HG02763 (cell line): ENCODE data around the gene LAPTM5.

Experiments
- ATAC-seq: cut with Tn5 transposase; IDR thresholded peaks from one replicate; pipeline ENCODE4 v1.9.1; 2021; ENCODE audit warnings: mild to moderate bottlenecking, moderate library complexity; ENCODE audit not compliant: unreplicated experiment

Gene LAPTM5

DNA sequence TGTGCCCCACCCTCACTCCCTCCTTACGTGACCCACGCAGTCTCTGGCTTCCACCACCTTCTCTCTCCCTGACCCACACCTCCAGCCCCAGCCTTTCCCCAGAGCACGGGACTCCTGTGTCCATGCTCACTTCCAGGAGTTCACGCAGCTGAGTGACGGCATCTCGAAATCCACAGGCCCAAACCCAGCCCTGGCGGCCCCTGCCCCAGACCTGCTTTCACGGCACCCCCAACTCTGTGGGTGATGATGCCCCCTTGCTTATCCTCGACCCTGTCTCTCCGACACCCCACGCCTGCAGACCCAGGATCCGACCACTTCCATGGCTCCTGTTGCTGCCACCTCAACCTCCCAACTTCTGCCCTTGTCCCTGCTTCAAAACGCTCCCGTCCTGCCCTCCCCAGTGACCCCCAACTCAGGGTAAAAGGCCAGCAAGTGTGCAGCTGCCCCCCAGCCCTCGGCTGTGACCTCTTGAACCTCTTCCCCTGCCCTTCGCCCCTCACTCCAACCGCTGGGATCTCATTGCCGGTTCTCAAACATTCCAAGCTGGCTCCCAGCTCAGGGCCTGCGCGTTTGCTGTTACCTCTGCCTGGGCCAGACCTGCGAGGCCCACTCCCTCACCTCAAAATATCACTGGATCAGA lies 30.4 kb upstream of the LAPTM5 start:
- no peak for ATAC-seq

DNA sequence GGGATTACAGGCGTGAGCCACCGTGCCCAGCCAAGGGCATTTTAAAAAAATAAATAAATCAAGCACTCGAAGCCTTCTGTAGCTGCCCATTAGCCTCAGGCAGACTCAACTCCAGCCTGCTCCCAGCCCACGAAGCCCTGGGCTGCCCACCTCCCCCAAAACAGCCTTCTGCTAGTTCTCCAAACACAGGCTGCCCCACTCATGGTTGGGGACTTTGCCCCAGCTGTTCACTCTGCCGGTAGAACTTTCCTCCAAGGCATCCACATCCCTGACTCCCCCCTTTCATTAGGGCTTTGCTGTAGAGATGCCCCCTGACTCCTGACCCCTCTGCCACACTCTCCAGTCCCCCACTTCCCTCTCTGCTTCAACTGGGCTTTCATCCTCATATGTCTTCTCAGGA lies 29.7 kb upstream of the LAPTM5 start:
- no peak for ATAC-seq

DNA sequence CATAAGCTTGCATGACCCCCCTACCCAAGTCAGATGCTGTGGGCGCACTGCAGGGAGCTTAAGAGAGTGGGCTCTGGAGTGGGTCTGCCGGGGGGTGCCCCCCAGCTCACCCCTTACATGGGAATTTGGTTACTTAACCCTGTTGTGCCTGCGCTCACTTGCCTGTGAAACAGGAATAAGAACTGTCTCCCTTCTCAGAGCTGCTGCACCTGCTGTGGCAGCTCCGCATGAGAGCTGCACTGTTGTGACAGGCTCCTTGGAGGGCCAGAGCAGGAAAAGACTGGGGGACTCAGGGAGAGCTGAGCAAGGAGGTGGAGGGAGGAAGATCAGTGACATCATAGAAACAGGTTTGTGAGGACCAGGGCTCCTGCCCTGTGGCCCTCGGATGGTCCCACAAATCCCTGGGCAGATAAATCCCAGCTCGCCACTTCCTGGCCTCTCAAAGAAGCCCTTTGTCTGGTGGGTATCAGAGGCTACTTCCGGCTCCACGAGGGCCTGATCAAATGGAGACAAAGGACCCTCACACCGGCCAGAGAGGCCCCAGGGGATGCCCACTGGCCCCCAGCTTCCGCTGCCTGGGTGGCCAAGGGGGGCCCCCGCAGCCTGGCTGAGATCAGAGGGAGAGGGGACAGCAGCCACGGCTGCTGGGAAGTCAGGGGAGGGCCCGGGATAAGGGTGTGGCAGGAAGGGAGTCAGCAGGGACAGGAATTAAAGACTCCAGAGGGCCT lies 28.9 kb upstream of the LAPTM5 start:
- no peak for ATAC-seq

DNA sequence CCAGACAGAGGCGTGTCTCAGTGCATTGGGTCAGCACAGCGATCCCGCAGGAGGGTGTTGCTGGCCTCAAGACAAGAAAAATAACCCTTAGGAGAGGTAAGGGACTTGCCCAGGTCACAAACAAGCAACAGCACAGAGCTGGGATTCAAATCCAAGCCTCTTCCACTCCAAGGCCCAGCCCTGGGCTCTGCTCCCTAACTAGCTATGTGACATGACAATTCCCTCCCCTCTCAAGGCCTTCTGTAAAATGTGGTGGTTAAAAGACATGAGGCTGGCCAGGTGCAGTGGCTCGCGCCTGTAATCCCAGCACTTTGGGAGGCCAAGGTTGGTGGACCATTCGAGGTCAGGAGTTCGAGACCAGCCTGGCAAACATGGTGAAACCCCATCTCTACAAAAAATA lies 28.1 kb upstream of the LAPTM5 start:
- ATAC-seq: no peak

DNA sequence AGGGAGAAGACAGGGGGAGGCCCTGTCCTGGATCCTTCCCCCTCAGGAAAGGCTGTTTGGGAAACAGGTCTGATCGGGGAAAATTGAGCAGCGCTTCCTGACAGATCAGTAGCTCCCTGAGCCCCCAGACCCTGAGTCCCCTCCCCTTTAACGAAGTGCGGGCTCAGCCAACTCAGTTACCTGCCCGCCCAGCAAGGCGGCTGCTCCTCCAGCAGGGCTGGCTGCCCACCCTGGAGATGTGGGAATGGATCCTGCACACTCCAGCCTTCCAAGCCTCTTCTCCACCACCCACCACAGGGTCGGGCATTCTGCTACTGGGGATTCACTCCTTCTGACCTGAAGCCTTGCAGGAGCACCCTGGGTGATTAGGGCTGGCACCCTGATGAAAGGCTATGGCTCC lies 27.6 kb upstream of the LAPTM5 start:
- ATAC-seq: no peak

DNA sequence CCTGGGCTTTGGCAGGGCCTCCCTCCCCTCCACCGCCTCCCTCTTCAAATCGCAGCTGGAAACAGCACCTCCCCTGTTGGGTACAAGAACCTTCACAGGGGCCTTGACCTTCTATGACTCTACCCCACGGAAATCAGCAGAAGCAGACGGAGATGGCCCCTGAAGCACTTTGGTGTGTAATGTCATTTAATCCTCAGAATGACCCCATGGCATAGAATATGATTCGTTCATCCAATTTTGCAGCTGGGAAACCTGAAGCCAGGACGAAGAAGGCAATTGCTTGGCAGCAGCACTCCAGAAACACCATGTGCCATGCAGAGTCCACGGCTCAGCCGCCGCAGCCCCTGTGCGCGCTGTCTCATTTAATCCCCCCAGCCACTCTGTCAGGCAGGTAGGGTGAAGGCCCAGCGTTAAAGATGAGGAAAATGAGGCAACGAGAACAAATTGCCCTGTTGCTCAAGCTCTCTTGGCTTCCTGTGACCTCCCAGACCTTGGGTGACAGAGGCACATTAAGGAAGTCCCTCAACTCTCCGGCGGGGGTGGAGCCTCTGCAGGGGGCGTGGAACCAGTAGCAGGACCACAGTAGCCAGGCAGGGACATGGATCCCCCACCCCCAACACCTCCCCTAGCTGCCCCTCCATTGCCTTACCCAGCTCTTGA lies 25.8 kb upstream of the LAPTM5 start:
- ATAC-seq: no peak

DNA sequence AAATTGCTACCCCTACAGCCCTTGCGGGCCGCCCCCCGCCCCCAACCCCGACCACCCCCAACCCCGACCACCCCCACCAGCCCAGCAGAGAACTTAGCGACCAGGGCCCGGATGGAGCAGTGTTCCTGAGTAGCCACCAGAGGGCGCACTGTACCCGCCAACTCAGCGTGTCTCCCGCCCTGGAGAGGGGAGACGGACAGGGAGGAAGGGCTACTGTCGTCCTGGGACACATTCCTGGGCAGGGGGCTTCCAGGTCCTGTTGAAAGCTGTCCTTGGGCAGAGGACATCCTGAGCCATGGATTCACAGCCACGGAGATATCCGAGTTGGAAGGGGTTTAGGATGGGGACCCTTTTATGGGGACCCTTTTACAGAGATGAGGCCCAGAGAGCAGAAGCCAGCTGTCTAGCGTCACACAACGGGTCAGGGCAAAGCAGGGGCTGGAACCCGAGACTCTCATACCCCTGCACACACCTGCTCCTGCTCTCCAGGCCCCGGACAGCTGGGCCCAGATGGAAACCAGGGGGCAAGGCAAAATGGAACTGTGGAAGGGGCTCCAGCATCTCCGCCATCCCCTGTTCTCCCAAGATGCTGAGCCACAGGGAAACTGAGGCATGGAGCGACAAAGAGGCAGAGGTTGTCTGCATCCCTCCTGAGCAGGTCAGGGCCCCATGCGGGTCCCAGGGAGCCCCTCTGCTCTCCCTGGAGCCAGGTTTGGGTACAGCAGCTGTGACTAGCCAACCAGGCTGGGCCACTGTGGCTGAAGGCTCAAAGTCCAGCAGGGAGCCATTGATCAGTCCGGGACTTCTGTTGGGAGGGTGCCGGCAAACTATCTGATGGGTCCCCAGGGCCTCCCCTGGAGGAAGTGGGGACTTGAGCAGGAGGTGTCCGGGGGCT lies 25.0 kb upstream of the LAPTM5 start:
- ATAC-seq: no peak

DNA sequence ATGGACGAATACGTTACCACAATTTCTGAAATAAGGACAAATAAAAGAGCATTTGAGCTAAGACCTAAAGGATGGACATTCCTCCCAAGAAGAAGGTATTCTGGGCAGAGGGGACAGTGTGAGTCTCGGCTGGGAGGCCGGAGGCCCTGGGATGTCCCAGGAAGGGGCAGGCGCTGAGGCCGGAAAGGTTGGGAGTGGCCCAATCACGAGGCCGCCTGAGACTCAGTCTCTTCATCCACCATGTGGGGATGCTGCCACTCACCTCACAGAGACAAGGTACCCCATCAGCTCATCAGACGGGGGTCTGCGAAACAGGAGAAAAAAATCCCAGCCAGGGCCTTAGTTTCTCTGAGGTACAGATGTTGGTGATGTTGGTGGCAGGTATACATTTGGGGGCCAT lies 24.3 kb upstream of the LAPTM5 start:
- ATAC-seq: no peak

DNA sequence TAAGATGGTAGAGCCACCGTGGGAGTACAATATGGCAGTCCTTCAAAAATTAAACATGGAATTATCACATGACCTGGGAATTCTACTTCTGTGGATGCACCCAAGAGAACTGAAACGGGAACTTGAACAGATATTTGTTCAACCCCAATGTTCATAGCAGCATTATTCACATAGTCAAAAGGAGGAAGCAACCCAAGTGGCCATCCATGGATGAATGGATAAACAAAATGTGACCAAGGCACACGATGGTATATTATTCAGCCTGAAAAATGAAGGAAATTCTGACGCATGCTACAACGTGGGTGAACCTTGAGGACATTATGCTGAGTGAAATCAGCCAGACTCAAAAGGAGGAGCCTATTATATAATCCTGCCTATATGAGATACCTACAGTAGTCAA lies 22.8 kb upstream of the LAPTM5 start:
- no peak for ATAC-seq

DNA sequence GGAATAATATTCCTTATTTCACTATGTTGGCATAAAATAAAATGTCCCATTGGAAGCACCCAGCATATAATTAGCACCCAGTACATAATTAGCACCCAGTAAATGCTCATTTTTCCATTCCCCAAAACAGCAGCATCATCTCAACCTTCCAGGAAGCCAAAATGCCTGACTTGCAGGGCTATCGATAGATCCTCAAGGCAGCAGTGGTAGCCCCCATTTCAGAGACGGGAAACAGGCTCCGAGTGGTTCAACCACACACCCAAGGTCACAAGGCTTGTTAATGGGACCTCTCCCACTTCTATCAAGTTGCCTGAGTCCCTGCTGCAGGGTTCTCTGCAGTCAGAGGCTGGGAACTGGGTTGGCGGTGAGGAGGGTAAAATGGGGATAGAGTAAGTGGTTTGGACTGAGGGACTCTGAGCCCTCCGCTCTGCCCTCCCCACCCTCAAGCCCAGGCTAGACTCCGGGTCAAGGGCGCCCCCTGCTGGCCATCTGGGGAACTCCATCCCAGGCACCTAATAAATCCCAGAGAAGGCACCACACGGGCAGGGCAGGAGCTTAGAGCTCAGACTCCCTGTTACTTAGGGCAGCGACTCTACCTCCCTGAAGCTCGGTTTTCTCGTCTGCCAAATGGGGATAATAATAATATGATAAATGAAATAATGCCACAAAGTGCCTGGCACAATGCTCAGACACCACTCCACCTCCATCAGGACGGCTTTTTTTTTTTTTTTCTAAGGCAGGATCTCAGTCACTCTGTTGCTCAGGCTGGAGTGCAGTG lies 21.9 kb upstream of the LAPTM5 start:
- ATAC-seq: peak; percentile 61

DNA sequence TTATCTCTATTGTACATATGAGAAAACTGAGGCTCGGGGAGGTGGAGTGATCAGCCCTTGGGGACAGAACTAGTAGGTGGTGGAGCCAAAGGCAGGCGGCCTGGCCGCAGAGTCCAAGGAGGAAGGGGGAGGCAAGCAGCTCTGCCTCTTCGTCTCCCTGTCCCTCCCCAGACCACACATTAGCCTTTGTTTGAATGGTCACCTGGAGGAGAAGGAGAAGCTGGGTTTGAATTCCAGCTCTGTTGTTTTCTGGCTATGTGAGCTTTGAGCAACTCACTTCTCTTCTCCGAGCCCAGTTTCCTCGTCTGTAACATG lies 21.4 kb upstream of the LAPTM5 start:
- ATAC-seq: no peak

DNA sequence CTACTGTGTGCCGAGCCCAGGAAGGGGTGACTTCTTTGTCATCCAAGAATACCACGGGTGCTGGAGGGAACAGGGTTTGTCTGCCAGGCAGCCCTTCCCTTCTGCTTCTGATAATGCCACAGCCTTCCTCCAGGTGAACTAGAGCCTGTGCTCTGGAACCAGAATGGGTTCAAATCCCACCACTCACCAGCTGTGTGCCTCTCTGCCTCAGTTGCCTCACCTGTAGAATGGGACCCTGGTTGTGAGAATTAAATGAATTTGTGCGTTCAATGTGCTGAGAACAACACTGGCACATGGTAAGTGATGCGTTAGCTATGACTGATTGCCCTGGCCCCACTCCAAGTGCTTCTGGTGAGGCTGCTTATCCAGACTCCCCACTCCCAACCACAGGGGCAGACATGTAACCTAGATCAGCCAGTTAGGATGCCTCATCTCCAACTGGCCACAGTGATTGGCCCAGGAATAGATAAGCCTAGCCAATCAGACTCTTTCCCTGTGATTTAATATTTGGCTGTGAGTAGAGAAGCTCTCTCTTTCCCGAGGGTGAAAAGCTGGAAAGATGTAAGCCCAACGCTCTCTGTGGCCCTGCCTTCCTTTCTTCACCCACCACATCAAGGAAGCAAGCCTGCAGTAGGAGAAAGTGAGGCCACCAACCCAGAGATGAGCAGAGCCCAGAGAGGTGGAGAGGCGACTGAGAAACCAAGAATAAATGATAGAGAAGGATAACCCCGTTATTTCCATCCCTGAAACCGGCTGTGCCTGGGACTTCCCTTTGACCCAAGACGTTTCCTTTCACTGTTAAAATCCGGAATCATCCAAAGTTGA lies 20.8 kb upstream of the LAPTM5 start:
- ATAC-seq: no peak

DNA sequence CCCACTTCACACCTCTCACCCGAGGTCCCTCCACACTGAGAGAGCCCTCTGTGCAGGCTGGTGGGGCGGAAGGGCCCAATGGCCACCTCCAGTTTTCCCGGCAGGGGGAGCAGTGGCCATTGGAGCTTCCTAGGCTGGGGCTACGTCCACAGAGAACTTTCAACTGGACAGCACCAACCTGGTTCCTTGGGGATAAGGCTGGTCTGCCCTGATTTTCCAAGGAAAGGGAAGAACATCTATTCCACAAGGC lies 20.3 kb upstream of the LAPTM5 start:
- no peak for ATAC-seq

DNA sequence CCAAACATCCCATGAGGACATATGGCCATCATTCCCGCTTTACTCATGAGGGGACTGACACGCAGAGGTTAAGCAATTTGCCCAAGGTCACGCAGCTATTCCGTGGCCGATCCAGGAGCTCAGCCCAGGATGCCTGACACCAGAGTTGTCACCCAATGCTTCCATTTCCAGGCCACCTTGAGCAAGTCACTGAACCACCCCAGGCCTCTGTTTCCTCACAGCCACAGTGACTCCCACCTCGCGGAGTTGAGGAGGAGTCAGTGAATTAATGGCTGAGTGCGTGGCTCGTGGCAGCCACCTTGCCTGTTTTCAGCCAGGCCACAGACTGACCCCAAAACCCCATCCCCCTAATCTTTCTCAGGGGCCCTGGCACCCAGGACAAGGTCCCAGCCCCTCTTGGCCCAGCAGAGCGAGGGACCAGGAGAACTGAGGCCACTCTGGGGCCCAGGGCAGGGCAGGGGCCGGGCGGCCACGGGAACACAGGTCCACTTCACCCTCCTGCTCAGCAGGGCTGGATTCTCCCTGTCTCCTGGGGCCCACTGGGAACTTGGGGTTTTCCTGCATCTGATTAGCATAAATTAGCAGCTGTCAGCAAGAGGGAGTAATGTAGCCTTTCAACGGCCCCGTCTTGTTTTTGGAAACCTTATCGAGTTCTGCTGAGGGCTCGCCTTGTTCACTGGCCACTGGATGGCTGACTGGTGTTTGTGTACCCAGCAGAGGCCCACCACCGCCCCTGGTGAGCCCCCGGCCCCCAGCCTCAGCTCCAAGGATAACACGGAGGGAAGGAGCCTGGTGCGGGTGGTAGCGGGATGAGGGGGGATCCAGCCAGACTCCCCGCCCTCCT lies 19.7 kb upstream of the LAPTM5 start:
- ATAC-seq: no peak

DNA sequence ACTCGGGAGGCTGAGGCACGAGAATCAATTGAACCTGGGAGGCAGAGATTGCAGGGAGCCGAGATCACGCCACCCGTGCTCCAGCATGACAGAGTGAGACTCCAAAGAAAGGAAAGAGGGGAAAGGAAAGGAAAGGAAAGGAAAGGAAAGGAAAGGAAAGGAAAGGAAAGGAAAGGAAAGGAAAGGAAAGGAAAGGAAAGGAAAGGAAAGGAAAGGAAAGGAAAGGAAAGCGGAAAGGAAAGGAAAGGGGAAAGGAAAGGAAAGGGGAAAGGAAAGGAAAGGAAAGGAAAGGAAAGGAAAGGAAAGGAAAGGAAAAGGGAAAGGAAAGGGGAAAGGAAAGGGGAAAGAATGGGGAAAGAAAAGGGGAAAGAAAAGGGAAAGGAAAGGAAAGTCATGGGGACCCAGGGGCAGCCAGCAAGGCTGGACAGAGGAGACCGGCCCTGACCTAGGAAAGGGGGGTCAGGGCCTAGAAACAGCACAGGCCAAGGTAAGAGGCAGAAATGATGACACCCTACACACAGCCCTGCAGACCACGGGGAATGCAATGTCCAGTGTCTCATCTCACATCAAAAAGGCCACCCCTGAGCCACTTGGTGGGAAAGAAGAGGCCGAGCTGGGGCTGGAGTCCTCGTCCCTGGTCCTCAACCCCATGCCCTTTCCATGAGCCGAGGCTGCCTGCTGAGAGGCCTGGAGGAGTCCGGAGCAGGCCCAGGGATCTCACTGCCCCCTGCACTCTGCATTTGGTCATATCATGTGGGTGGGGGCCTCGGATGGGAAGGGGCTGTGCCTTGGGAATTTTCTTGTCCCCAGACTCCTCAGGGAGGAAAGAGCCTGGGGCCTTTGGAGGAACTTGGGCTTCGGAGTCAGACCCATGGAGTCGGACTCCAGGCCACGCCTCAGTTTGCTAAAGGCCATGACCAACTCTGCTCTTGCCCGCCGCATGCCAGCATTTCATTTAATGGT lies 18.8 kb upstream of the LAPTM5 start:
- no peak for ATAC-seq

DNA sequence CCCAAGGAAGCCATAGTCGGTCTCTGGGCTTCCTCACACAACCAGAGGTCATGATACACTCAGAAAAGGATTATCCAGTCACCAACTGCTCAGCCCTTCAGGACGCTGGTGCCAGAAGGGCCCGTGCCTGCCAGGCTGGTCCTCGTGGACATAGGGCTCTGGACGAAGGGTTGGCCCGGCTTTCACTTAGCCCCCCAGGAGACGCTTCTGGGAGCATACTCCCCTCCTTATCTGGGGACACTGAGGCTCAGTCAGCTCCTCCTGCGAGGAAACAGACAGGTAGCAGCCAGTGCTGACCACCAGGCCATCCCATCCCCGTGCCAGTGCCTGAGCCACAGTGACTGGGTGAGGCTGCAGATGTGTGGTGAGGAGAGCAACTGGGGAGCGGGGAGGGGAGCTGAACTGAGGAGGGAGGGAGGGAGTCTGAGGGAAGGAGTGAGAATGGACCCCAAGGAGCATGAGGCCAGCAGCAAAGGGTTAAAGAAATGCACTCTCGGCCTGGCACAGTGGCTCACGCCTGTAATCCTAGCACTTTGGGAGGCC lies 17.9 kb upstream of the LAPTM5 start:
- ATAC-seq: no peak

DNA sequence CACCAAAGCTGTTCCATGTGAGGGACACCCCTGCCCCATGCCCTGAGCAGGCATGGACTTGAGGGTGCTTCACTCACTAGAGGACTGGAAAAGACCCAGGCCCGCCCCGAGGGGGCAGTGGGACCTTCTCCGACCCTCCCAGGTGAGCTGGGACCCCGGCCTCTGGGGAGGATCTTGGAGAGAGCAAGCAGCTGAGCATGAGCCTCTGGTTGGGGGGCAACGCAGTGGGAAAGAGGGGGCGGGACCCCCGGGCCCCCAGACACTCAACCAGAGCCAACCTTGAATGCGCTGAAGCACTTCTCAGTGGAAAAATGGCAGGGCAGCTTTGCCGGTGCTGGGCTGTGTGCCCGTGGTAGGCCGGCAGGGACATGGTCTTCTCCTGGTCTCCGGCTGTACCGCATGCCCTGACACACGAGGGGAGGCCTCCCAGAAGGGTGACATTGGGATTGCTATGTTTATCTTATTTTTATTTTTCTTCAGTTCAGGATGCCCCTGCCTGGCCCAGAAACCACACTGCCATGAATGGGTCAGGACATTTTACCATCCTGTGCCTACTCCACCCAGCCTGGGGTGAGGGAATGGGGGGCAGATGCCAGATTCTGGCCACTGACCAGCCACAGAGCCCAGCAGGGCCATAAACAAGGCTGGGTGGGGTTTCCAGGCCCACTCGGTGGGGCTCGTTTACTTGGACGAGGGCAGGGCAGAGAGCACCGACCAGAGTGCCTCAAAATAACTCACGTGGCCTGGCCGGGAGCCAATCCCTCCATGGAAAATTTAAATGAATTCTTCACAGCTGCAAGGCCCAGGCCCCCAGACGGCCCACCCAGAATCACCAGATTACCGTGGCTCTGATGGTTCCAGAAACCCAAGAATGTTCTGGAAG lies 17.2 kb upstream of the LAPTM5 start:
- no peak for ATAC-seq
